SK-N-MC (cell line): ENCODE measurements around the gene LOXL4.

Experiments used
- EZH2 ChIP-seq: fragments of 200-600 bp; sonication (generic); IDR thresholded peaks from one replicate; pipeline ENCODE4 v1.6.1; 2017; ENCODE audit warnings: antibody characterized with exemption
- FOXP2 ChIP-seq: optimal IDR thresholded peaks from 2 replicates; pipeline ENCODE3; 2011; ENCODE audit warnings: mild to moderate bottlenecking, moderate library complexity; ENCODE audit not compliant: insufficient read depth; ENCODE audit errors: extremely low read length, control extremely low read depth
- POLR2AphosphoS5 ChIP-seq: IDR thresholded peaks from 2 replicates; pipeline ENCODE4 v1.6.1; 2012; ENCODE audit warnings: mild to moderate bottlenecking, low read depth, low read length, borderline replicate concordance

GRCh38 chr10:98289802-98290209 is 21.8 kb upstream of the LOXL4 start:
- TF ChIP-seq EZH2 = no peak
- TF ChIP-seq POLR2AphosphoS5 = no peak
- no peak for TF ChIP-seq FOXP2
